ENCODE results near the gene RNF207. TPM values are rescaled to one million over a fixed set of nuclear protein-coding genes. Genes with fewer than 3 reads are reported as not detected.
A peak's percentile ranks its signal among the peaks of the same experiment; 100 is the strongest.

Gene RNF207, protein sequence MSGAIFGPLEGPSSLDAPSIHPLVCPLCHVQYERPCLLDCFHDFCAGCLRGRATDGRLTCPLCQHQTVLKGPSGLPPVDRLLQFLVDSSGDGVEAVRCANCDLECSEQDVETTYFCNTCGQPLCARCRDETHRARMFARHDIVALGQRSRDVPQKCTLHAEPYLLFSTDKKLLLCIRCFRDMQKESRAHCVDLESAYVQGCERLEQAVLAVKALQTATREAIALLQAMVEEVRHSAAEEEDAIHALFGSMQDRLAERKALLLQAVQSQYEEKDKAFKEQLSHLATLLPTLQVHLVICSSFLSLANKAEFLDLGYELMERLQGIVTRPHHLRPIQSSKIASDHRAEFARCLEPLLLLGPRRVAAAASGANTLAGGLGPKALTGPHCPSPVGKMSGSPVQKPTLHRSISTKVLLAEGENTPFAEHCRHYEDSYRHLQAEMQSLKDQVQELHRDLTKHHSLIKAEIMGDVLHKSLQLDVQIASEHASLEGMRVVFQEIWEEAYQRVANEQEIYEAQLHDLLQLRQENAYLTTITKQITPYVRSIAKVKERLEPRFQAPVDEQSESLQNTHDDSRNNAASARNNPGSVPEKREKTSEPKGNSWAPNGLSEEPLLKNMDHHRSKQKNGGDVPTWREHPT
- 83.3 TPM for total RNA-seq
- long read RNA-seq, transcript RNF207-205 (3 exons, 551 nt), result minor isoform, 5 of 116 reads
- long read RNA-seq, transcript RNF207-201 (18 exons, 3,924 nt), result major isoform, 30 of 116 reads
- long read RNA-seq, partial matches to known transcripts, result 29 of 116 reads
- long read RNA-seq, other reads (novel, unspliced or antisense), result 51 of 116 reads

DNA sequence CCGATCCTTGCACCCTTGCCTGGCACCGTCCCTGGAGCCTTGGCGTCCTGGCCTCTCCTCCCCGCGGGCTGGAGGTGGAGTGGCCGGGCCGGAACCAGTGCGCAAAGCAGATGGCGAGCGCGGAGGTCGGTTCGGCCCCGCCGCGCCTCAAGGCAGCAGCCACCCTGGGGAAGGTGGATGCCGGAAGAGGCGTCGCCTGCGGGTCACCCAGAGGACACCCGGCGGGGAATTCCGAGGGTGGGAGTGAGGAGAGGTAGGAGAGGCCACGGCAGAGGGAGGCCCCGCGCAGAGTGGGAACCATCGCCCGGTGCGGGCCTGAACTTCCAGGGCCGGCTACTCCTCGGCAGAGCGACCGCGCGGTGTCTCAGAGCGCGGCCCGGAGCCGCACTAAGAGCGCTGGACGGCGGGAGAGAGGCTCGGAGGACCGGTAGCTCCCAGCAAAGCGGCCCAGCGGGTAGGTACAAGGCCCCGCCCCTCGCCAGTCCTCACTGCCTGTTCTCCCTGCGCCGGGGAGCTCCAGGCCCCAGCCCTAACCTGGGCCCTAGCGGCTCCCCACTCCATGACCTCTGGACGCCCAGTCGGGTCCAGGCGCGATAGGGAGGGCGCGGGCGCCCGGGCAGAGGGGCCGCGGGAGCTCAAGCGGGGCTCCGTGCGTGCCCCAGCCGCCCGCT lies at the start of gene RNF207:
Gene RNF207, plus strand, starts transcription at position 271 of the 671 bp plus-strand sequence. CDS start 417 bp downstream, outside the sequence.
- Histone ChIP-seq H3K36me3 (peaks cover 8% of the 10 kb centered on the region), H3K27me3 (ENCODE audit: low read depth) (no peaks in the 10 kb centered on the region), H3K4me1 (peaks cover 65% of the 10 kb centered on the region), H3K9me3 (replicated peaks) (no peaks in the 10 kb centered on the region), H3K27ac (replicated peaks) (peak within 1 kb of the TSS; percentile 98), H3K4me3 (peak within 1 kb of the TSS; percentile 83)
- intact Hi-C loops (cut with micrococcal nuclease), result no loop called here
- TF ChIP-seq, protein P1, sequence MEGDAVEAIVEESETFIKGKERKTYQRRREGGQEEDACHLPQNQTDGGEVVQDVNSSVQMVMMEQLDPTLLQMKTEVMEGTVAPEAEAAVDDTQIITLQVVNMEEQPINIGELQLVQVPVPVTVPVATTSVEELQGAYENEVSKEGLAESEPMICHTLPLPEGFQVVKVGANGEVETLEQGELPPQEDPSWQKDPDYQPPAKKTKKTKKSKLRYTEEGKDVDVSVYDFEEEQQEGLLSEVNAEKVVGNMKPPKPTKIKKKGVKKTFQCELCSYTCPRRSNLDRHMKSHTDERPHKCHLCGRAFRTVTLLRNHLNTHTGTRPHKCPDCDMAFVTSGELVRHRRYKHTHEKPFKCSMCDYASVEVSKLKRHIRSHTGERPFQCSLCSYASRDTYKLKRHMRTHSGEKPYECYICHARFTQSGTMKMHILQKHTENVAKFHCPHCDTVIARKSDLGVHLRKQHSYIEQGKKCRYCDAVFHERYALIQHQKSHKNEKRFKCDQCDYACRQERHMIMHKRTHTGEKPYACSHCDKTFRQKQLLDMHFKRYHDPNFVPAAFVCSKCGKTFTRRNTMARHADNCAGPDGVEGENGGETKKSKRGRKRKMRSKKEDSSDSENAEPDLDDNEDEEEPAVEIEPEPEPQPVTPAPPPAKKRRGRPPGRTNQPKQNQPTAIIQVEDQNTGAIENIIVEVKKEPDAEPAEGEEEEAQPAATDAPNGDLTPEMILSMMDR (IDR thresholded peaks at IDR 0.05; ENCODE audit: borderline replicate concordance), result no peak
- peak; percentile 75 for DNase-seq

DNA sequence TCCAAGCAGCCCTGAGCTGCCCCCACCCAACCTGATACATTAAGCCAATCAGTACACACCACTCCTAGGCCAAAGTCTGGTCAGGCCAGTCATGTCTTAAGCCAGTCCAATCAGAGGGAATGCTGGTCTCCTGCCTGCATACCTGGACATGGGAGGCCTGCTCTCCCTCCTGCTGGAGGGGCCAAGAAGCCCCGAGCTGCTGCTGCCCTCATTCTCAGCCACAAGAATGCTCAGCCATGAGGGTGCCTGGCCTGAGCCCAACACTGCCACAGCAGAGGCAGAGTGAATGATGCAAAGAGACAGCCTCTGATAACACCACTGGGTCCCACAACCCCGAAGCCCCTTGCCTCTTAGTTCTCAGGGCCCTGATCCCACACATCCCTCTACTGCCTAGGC lies 48.8 kb upstream of the RNF207 start:
- peaks cover 61% of the 10 kb centered on the region for H3K27me3 ChIP-seq (ENCODE audit: low read depth)
- H3K9me3 ChIP-seq (replicated peaks), result no peaks in the 10 kb centered on the region
- no peak overlapping the region for H3K4me3 ChIP-seq
- DNase-seq, result no peak
- no peaks in the 10 kb centered on the region for H3K36me3 ChIP-seq
- no peak overlapping the region for H3K27ac ChIP-seq (replicated peaks)
- intact Hi-C loops (cut with micrococcal nuclease), result no loop called here
- TF ChIP-seq, protein P1 (IDR thresholded peaks at IDR 0.05; ENCODE audit: borderline replicate concordance), result no peak
- H3K4me1 ChIP-seq, result no peaks in the 10 kb centered on the region

DNA sequence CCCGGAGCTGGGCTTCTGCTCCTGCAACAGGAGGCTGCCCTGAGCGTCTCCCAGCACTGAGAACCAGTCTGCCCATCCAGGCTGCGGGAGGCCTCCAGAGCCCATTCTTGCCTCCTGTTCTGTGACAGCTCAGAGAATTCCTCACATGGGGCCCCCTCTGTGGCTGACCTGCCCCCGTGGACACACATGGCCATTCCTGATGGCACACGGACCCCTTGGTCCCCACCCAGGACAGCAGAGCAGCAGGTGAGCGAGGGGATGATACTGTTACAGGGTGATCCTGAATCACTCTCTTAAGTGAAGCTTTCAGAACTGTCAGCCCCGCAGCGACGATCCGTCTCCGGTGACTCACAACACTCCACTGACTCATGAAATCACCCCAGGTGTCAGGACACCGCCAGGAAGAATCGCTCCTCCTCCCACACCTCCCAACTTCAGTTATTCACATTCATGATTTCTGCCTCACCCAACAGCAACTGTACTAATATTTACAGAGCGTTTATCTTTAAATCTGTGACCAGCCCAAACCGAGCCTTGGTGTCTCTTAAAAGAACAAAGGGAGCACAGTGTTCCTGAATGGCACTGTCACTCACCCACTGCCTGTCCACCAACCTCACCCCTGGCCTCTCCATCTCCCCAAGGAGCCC lies 48.3 kb upstream of the RNF207 start:
- H3K9me3 ChIP-seq (replicated peaks), result no peaks in the 10 kb centered on the region
- intact Hi-C loops (cut with micrococcal nuclease), result no loop called here
- no peak overlapping the region for H3K4me3 ChIP-seq
- peaks cover 66% of the 10 kb centered on the region for H3K27me3 ChIP-seq (ENCODE audit: low read depth)
- no peaks in the 10 kb centered on the region for H3K4me1 ChIP-seq
- no peaks in the 10 kb centered on the region for H3K36me3 ChIP-seq
- TF ChIP-seq, protein P1 (IDR thresholded peaks at IDR 0.05; ENCODE audit: borderline replicate concordance), result no peak
- no peak overlapping the region for H3K27ac ChIP-seq (replicated peaks)
- no peak for DNase-seq

DNA sequence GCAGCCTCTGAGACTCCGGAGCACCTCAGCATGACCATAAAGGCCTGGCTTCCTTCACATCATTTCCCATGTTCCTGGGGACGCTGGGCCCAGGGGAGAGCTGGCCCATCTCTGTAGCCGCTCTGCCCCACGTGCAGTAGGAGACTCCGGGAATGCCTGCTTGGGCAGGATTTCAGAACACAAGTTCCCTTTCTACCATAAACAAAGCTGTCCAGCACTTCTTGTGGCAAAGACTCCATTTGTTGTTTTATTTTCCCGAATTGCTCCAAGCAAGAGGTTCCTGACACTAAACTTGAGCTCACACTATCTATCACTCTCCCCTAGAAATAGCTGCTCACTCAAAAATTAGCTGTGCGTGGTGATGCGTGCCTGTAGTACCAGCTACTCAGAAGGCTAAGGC lies 47.7 kb upstream of the RNF207 start:
- DNase-seq, result no peak
- Histone ChIP-seq H3K4me1 (no peaks in the 10 kb centered on the region), H3K27me3 (ENCODE audit: low read depth) (peaks cover 71% of the 10 kb centered on the region), H3K9me3 (replicated peaks) (no peaks in the 10 kb centered on the region), H3K36me3 (no peaks in the 10 kb centered on the region), H3K4me3 (no peak overlapping the region), H3K27ac (replicated peaks) (no peak overlapping the region)
- TF ChIP-seq, protein P1 (IDR thresholded peaks at IDR 0.05; ENCODE audit: borderline replicate concordance), result no peak
- intact Hi-C loops (cut with micrococcal nuclease), result no loop called here

DNA sequence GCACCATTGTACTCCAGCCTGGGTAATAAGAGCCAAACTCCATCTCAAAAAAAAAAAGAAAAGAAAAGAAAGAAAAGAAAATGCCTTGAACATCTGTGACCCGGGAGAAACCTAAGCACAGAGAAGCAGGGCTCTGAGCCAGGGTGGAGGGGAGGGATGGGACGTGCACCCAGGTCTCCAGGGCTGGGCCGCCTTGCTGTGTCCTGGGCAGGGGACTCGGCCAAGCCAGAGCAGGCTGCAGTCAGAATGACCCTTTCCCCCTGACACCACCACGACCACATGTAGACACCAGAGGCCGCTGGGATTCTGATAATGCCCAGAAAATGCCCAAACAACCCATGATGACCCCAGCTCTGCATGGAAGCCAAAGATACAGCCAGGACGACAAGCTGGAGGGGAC lies 43.6 kb upstream of the RNF207 start:
- Histone ChIP-seq H3K4me1 (no peaks in the 10 kb centered on the region), H3K36me3 (no peaks in the 10 kb centered on the region), H3K4me3 (no peak overlapping the region), H3K27ac (replicated peaks) (no peak overlapping the region), H3K9me3 (replicated peaks) (no peaks in the 10 kb centered on the region), H3K27me3 (ENCODE audit: low read depth) (peaks cover 91% of the 10 kb centered on the region)
- intact Hi-C loops (cut with micrococcal nuclease), result no loop called here
- TF ChIP-seq, protein P1 (IDR thresholded peaks at IDR 0.05; ENCODE audit: borderline replicate concordance), result no peak
- no peak for DNase-seq

All from left ventricle myocardium inferior (tissue), 1 donor.